Measurements from ENCODE around the gene MAGI2.

Gene MAGI2

DNA sequence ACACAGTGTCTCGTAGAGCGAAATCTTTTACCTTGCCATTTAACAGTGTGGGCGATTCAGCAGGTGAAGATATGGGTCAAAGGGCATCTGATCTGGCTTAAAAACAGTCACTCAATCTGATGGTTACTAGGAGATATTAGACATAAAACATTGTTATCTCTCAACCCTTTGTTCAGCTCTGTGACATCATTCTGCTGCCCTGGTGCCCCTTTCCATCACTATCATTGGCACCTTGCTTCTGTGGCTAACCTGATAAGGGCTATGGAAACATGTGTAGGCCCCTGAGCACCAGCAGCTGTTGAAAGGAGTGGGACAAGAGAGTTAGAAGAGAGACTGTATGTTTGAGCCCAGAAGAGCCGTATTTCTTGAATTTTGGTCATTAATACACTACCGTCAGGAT lies 1004.6 kb downstream of the MAGI2 start:
- DNase-seq = no peak

DNA sequence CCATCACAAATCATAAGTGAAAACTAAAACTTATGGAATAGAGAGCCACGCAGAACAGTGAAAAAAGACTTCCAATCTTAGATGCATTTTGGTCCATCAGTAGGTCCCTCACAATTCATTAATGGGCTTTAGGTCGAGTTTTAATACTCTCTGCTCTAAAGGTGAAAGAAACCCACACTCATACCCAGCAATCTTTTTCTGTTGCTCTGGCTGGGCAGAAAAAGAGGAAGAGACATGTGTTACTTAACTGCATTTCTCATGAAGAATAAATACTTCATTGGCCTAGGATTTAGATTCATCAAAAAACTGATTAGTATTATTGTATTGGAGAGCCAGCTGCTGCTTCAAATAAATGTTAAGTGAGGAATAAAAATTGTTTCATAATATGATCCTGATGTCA lies 1009.2 kb downstream of the MAGI2 start:
- no peak for DNase-seq

DNA sequence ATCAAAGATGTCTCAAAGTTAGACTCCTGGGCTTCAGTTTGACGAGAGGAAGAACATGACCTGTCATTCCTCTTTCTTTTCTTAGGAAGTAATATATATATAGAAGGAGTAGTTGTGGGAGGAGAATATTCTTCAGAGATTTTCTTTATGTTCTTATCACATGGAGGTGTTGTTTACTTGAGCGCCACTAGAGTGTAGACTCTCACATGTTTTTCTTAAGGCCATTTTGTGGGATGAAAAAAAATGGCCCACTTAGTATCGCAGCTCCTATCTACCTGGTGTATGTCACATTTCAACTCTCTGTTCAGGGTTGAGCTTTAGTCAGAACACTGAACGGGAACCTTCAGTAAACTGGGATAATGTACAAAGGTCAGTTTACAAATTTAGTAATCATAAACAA lies 1009.7 kb downstream of the MAGI2 start:
- DNase-seq = no peak

DNA sequence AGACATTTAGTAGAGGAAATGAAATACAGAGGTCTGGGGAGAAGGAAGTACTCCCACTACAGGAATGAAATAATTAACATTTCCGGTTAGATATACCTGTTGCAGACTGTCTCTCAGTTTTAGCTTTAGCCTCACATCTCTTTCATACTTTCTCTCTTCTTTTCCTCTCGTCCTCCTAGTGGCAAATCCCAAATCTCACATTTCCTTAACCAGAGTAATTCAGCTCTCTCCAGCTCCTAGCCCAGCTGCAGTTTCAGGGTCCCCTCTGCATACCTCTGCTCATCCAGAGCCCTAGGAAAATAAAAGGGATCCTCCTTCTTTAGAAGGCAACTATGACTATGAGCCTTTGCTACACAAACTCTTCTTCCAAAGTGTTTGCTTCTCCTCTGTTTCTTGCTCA lies 1011.7 kb downstream of the MAGI2 start:
- no peak for DNase-seq

DNA sequence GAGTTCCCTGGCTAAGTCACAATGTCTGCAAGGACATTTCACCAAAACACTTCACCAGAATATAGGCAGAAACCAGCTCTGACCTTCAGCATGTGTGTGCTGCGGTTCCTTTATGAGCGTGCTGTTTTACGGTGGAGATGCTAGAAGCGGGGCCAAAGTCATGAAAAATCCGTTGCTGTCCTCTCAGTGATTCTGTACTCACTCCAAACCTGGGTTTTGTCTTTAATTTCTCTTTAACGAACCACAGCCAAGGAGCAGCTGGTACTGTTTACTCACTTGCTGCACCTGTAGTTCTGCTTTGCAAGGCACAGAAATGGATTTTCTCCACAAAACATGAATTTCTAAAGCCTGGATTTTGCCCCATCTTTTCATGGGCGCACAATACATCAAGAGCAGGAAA lies 1015.0 kb downstream of the MAGI2 start:
- no peak for DNase-seq

DNA sequence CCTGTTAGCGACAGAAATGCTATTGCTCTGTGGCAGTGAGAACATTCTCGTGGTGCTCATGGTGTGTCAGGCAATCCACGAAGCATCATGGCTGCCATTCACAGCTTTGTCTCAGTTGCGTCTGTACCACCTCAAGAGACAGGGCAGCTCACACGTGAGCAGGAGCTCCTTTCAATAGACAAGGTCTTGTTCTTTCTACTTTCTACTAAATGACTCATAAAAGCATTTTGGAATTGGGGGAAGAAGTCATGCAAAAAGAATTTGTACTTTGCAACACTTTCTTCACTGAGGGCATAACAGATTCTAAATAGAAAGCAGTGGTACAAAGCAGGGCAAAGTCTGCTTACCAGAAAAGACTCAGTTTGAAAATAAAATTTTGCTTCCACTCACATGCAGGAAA lies 1016.3 kb downstream of the MAGI2 start:
- no peak for DNase-seq

DNA sequence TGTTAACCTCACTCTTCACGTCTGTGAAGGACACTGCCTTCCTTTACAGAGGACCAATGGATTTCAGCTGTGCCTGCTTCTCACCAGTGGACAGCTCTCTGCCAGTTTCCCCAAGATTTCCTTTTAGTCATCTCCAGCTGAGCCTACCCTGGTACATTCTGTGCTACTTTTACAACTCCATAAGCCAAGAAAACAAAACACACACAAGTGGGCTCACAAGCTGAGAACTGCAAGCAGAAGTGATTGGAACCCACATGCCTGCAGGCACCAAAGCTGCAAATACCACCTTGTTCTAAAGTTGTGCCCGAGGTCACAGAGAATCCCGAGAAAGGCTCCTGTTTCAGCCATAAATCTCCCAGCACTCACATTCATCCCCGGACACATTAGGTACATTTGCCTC lies 1018.1 kb downstream of the MAGI2 start:
- DNase-seq = no peak

DNA sequence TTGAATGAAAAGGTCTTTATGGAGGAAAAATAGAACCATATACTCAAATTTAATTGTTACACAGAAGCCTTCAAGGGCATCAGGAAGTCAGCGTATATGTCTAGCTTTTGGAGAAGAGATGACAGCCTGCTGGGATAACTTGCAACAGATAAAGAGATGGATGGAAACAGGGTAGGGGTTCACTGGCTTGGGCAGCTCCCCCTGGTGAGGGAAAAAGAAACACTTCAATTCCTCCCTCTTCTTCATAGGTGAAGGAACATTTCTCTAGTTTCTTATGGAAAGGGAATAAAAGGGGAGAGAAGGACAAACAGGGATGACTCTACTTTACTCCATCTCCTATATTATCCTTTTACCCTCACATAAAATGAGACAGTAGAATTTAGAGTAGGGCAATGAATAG lies 1019.2 kb downstream of the MAGI2 start:
- DNase-seq = no peak

DNA sequence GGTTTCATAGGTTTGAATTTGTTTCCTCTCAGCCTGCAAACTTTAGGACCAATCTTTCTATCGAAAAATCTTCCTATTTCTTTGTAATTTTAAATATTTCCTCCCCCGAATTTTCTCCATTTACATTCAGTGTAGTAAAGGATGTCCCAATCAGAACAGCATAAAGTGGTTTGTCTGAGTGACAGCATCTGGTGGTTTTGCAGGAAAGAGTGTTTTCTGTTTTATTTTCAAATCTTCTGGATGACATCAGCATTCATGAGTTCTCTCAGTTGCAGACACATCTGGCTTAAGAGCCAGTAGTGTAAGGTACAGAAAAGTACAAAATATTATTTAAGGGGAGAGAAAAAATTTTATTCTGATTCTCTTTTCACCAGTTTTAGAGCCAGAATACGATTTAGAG lies 1020.0 kb downstream of the MAGI2 start:
- no peak for DNase-seq

DNA sequence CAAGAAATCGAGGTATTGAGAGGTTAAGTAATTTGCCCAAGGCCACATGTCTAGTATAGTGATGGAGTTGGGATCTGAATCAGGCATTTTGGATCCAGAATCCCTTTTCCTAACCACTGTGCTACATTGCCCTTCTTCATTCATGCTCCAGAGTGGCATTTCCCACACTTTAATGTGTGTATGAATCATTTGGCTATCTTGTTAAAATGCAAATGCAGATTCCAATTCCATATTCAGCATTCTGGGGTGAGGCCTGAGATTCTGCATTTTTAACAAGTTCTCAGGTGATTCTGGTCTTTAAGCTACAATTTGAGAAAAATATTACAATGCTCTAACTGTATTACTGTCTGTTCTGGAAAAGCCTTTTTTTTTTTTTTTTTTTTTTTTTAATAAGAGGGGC lies 1023.6 kb downstream of the MAGI2 start:
- DNase-seq = no peak

DNA sequence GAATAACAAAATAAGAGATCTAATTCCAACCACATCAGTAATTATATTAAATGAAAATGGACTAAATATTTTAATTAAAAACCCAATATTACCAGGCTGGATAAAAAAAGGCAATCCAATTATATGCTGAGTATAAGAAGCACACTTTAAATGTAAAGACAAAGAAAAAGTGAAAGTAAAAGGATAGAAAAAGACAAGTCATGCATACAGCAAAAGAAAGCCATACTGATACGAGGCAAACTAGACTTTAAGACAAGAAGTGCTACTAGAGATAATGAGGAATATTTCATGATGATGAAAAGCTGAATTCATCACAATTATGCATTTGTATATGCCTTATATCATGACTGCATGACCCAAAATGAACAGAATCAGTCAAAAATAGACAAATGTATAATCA lies 1026.3 kb downstream of the MAGI2 start:
- DNase-seq = no peak

DNA sequence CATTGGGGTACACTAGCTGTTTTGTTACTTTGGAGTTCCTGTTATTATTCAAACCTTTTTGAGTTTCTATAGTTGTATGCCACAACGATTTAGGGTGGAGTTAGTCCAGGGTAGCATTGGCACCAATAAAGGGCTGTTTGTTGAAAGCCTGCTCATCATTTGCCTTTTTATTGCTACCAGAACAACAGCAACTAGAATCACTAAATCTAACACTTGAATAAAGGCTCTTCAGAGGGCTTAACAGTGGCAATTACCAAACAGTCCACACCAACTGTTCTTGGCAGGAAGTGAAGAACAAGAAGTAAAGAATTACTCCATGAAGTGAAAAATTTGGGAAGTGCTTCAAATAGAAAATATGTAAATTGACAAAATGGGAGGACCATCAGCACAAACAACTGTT lies 1033.5 kb downstream of the MAGI2 start:
- no peak for DNase-seq

DNA sequence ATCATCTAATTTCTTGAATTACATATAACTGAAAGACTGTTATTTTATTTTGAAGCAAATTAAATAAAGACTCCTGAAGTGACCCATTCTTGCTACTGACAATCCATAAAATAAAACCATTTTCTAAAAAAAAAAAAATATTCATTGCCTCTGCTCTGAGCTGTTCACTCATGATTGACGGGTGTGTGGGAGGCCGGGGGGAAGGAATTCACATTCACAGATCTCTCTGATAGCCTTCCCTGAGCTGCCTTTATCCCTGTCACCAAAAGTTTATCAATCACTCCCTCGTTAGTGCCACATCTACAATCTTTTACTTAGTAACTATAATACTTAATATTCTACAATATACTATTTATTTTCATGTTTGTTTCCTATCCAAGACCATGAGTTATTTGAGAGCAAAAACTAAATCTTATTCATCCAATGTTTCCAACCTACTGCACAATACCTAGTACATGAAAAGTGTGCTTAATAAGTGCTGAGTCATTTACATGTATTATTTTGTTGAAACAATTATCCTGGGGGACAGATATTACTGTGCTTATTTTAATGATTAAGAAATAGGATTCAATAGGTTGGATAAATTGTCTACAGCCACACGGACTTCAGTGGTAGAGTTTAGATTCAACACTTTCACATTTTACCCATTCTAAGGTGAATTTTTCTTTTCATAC lies 1036.2 kb downstream of the MAGI2 start:
- no peak for DNase-seq

DNA sequence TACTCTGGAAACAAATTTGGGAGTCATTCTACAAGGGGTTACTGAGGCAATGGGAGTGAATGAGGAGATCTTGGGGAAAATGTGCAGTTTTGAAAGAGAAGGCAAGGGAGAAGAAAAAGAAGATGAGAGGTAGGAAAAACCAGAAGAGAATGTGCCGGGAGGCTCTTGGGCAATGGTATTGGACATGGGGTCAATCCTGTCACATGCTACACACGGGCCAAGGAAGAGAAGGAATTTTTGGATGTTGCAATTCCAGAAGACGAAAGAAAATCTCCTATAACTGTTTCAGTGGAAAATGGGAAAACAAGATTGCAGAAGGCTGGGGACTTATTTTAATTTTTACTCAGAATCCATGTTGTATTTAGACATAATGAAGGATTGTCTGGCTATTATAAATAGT lies 1039.9 kb downstream of the MAGI2 start:
- no peak for DNase-seq

DNA sequence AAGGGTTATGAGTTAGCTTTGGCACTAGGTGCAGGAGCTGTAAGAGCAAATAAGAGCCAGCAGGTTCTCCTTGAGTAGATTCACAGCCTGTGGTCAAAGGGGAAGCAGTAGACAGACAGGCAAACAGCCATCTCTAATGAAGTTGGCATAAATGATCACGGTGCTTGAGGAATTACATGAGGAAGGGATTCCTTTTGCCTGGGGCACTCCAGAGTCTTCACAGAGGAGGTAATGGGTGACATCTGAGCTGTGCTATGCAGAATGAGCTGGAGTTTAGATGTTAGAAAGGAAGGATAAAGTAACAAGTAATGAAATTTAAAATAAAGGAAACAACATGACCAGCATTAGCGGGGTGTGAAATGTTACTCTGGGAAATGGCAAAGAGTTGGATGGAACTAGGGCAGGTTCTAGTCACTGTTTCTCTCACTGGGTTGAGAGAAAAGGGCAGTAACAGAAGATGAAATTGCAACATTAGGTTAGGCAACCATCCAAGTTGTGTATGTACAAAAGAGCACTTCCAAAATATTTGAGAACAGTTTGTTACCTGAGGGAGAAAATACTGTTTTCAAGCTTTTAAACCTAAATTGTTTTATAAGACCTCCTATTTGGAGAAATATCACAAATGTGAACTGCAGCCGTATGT lies 1041.1 kb downstream of the MAGI2 start:
- DNase-seq = peak; percentile 28

DNA sequence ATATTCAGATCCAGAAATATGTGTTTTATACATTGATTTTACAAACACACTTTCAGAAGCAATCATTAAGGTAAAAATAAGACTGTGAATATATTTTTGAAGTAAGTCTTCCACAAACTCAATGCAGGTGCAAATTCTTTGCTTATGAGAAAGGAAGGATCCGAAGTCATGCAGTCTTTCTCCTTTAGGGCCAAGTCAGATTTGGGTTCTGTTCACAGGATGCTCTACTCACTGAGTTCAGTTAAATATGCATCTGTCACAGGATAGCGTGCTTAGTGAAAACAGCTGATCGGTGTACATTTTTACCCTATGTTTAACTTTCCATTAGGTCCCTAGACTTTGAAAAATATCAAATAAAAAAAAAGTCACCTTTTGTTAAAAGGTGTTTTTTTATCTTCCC lies 1046.4 kb downstream of the MAGI2 start:
- DNase-seq = no peak

DNA sequence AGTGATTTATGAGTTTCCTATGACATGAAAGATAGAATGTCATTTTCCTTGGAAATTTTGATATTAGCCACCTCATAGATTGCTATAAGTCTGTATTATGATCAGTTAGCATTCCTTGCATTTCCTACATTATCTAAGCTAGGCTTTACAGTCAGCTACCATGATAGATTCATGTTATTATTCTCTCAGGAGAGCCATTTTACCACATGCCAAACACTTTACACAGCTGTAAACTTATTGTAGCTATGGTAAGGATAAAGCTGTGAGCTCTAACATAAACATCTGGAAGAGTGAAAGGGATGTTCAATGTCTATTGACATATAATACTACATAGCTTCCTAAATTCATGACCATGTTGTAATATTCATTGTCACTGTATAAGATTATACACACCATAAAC lies 1046.9 kb downstream of the MAGI2 start:
- DNase-seq = no peak

DNA sequence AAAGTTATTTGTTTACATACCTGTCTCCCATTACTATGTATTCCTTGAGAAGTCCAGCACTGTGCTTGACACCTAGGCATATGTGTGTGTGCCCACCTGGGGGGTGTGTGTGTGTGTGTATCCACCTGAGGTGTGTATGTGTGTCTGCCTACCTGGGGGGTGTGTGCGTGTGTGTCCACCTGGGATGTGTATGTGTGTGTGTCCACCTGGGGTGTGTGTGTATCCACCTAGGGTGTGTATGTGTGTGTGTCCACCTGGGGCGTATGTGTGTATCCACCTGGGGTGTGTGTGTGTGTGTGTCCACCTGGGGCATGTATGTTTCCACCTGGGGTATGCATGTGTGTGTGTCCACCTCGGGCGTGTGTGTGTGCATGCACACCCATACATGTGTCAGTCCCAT lies 1051.4 kb downstream of the MAGI2 start:
- DNase-seq = no peak

DNA sequence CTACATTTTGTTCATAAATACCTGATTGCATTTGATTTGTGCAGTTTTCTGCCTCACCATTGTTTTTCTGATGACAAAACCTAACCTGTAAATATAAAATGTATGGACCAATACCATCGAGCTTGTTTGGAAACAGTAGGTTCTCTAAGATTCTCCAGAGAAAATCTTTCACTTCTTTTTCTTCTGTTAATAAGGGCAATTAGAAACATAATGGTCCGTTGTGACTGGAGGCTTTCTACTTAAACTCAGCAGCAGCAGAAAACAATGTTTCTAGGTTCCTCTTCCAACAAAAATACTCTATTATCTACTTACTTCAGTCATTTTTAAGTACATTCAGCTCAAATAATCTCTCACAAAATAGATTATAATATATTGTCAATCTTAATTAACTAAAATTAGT lies 1053.4 kb downstream of the MAGI2 start:
- no peak for DNase-seq

DNA sequence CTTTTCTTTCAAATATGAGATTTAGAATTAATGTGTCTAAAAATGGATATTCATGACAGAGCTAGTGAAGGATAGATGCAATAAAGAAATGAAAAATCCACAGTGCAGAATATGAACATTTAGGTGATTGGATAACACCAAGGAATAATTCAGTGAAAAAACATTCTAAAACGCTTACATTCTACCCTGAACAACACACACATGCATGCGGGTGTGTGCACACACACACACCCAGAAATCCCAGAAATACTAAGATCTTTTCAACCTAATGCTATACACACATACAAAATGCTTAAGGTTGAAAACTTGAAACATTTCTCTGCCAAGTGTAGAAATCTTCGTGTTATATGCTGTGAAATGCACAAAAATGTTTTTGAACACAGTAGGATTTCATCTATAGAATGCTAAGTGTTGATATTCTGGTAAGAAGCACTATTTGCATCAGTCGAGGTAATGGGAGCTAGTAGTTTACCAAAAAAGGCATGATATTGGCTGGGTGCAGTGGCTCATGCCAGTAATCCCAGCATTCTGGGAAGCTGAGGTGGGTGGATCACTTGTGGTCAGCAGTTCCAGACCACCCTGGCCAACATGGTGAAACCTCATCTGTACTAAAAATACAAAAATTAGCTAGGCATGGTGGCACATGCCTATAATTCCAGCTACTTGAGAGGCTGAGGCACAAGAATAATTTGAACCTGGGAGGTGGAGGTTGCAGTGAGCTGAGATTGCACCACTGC lies 1054.3 kb downstream of the MAGI2 start:
- no peak for DNase-seq

DNA sequence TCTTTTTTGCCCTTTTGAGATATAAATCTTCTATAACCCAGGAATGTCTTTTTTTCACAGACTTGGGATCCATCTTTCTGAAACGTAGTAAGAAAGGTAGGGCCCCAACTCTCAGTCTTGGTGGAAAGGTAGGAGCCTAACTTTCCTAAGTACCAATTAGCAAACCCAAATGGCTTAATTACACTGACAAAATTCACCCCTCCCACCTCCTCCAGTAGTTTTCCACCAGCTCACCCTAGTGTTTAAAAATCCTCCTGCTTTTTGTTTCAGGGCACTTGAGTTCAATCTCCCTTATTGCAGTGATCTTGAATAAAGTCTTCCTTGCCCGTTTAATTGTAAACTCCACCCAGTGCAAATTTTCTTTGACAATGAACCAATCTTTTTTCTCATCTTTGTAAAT lies 1054.9 kb downstream of the MAGI2 start:
- DNase-seq = no peak

DNA sequence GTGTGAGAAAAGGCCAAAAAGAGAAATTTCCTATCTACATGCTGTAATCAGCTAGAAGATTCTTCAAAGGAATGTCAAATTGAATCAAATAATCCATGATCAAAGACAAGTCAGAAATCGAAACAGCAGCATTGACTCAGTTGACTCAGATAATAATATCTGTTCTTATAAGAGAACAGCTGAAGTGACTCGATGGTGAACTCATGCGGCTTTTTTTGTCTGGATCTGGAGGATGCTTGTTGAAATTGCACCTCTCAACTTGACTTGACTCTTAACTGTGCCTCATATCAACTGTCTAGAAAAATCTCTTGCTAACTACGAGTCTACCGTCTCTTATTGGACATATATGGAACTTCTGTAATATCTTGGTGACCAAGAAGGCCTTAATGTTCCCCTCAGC lies 1055.4 kb downstream of the MAGI2 start:
- no peak for DNase-seq

DNA sequence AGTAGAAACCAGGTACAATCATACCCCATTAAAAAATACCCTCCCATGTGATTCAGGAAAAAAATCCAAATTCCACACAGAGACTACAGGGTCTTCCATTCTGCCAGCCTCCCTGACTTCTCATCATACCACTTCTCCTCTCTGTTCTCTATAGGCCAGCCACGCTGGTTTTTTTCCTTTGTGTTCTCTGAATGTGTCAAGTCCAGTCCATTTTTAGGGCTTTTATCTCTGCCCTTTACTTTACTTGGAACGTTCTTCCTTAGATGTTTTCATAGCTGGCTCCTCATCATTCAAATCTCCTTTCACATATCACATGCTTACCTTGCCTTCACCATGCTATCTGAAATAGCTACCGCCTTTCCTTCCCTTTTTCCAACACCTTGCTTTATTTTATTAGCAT lies 1057.3 kb downstream of the MAGI2 start:
- DNase-seq = no peak

DNA sequence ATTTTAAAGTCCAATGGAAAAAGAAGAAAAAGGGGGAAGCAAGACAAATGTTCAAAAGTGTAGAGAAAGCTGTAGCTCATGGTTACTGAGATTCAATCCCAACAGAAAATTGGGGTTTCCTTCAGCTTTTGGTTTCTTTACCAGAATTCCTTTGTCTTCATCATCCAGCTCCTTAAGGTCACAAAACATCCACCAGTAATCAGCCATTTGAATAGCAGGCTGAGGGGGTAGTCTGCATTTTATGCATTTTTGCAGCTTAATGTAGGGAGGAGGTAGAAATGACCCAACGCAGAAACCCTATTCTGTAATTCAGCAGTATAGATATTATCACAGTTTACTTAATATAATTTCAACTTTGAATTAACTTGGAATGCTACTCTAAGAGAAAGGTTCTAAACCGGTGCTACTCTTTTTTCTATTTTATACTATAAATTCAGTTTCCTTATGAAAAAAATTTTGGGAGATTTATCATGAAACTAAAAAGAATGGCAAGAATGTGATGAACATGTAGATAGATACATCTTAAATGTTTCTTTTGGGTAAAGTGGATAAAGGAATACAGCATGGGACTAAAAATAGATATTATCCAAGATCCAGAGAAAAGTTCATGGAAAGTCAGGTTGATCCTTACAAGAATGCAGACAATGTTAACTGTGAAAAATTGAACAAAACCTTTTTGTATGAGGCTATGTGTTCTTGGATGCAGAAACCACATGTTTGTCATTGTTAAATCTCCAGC lies 1058.0 kb downstream of the MAGI2 start:
- no peak for DNase-seq
